GM10248 (cell line): Measurements from ENCODE around the gene PNPLA7.

Experiments used
- CTCF ChIA-PET: fragments of 300-600 bp; sonication (Branson Sonifier 250); formaldehyde crosslinking; extraction: SDS; loops from one replicate; lab custom pipeline; 2021; ENCODE audit warnings: antibody characterized with exemption; lab: Yijun Ruan, JAX
- POLR2A ChIA-PET: fragments of 350-650 bp; sonication (Branson Sonifier 250); formaldehyde crosslinking; extraction: SDS; loops from one replicate; lab custom pipeline; 2020; ENCODE audit warnings: antibody characterized with exemption; lab: Yijun Ruan, JAX
- DNase-seq: peaks from one replicate; pipeline ENCODE4 v3.0.0; 2012; ENCODE audit errors: extremely low spot score
- CTCF ChIP-seq: IDR thresholded peaks from 2 replicates; pipeline ENCODE4 v1.5.1; 2012; ENCODE audit warnings: mild to moderate bottlenecking, low read depth; ENCODE audit errors: extremely low read depth, missing control alignments, control extremely low read depth

Gene PNPLA7

GRCh38 chr9:137445930-137446431 is 104.2 kb downstream of the PNPLA7 start:
- POLR2A ChIA-PET: no interaction called here
- TF ChIP-seq CTCF: no peak
- DNase-seq: no peak
- CTCF ChIA-PET: interaction anchor here (0.6 to 4.0 kb wide), 14 partner anchors 9 to 171 kb away, joined by 3 to 41 read pairs (median 4); partner anchors contain the start of genes EXD3, NOXA1, NRARP and NSMF

GRCh38 chr9:137445275-137445807 is 104.9 kb downstream of the PNPLA7 start:
- ChIA-PET CTCF (interaction anchor here (0.6 to 4.0 kb wide), 16 partner anchors 8 to 171 kb away, joined by 3 to 41 read pairs (median 4); partner anchors contain the start of genes EXD3, NOXA1, NRARP and NSMF), POLR2A (interaction anchor here (1.5 kb wide), 1 partner anchor 143 kb away, joined by 4 read pairs; the partner anchor contains the start of gene NRARP)
- TF ChIP-seq CTCF: peak; percentile 84
- DNase-seq: peak; percentile 87

- TF ChIP-seq CTCF: peak; percentile 3
- CTCF ChIA-PET: interaction anchor here (0.7 to 4.0 kb wide), 11 partner anchors 9 to 160 kb away, joined by 3 to 41 read pairs (median 5); partner anchors contain the start of genes EXD3, NOXA1 and NRARP
- POLR2A ChIA-PET: interaction anchor here (1.4 to 1.5 kb wide), 2 partner anchors 142 kb away, joined by 4 read pairs; partner anchors contain the start of gene NRARP
- no peak for DNase-seq
Measured at GRCh38 chr9:137444106-137444790, 106.0 kb downstream of the PNPLA7 start.

- no peak for DNase-seq
- CTCF ChIA-PET: interaction anchor here (1.2 to 4.0 kb wide), 2 partner anchors 19 to 139 kb away, joined by 5 to 24 read pairs; partner anchors contain the start of genes EXD3, NOXA1 and NRARP
- POLR2A ChIA-PET: interaction anchor here (0.6 kb wide), 1 partner anchor 14 kb away, joined by 3 read pairs; no protein-coding TSS in a partner anchor
- no peak for TF ChIP-seq CTCF
Measured at GRCh38 chr9:137441935-137442321, 108.3 kb downstream of the PNPLA7 start.

- TF ChIP-seq CTCF: no peak
- DNase-seq: peak; percentile 58
- CTCF ChIA-PET: interaction anchor here (1.2 kb wide), 1 partner anchor 18 kb away, joined by 5 read pairs; the partner anchor contains the start of genes EXD3 and NOXA1
- POLR2A ChIA-PET: interaction anchor here (0.6 kb wide), 1 partner anchor 14 kb away, joined by 3 read pairs; no protein-coding TSS in a partner anchor
Measured at GRCh38 chr9:137441289-137441934, 108.8 kb downstream of the PNPLA7 start, which contains the start of gene ENTPD8. TSS of gene ENTPD8 (minus strand) at chr9:137441357. CDS start at chr9:137438285, 3,072 bp downstream.

GRCh38 chr9:137439158-137439714 is 111.0 kb downstream of the PNPLA7 start:
- no peak for TF ChIP-seq CTCF
- CTCF ChIA-PET: interaction anchor here (2.6 kb wide), 1 partner anchor 16 kb away, joined by 8 read pairs; the partner anchor contains the start of genes EXD3 and NOXA1
- POLR2A ChIA-PET: no interaction called here
- no peak for DNase-seq
